MG63 (cell line): Measurements from ENCODE around the gene USP30. TPM values are rescaled to one million over a fixed set of nuclear protein-coding genes. Genes with fewer than 3 reads are reported as not detected.
A peak's percentile ranks its signal among the peaks of the same experiment; 100 is the strongest.
"Not testable (repeated sequence)": the region's sequence is repeated elsewhere in the genome, so short reads cannot be mapped to it uniquely, and the experiment has no call there.

Experiments used
- DNase-seq: peaks from one replicate; pipeline ENCODE4 v3.0.0-alpha.2; 2020
- H3K27me3 ChIP-seq: fragments of 250-450 bp; sonication (Bioruptor Pico); 2 replicates; pipeline ENCODE4 v1.5.1; 2020; ENCODE audit warnings: mild to moderate bottlenecking, moderate library complexity
- H3K36me3 ChIP-seq: fragments of 250-450 bp; sonication (Bioruptor Pico); 2 replicates; pipeline ENCODE4 v1.5.1; 2020; ENCODE audit warnings: mild to moderate bottlenecking, moderate library complexity
- H3K4me3 ChIP-seq: fragments of 250-450 bp; sonication (Bioruptor Pico); 2 replicates; pipeline ENCODE4 v1.5.1; 2020; ENCODE audit warnings: mild to moderate bottlenecking, moderate library complexity
- H3K9me3 ChIP-seq: fragments of 250-450 bp; sonication (Bioruptor Pico); 2 replicates; pipeline ENCODE4 v1.5.1; 2020; ENCODE audit warnings: mild to moderate bottlenecking, moderate library complexity
- total RNA-seq: library from RNA; depleted of rRNA; stranded (reverse); fragments of >200 nt; shearing (Covaris generic); gene quantifications from 2 replicates; pipeline ENCODE4 v1.2.3, GENCODE V29; 2014; ENCODE audit warnings: low replicate concordance

USP30 gene
- total RNA-seq, 1 experiment from 2014 or later, result 18.8 TPM

- Histone ChIP-seq H3K36me3 (no peaks in the 10 kb centered on the region), H3K27me3 (peaks cover 10% of the 10 kb centered on the region), H3K4me3 (no peak overlapping the region), H3K9me3 (no peaks in the 10 kb centered on the region)
- no peak for DNase-seq
Measured at GRCh38 chr12:109044241-109044640, 8.1 kb upstream of the USP30 start.

- H3K36me3 ChIP-seq, result no peaks in the 10 kb centered on the region
- DNase-seq, result no peak
- H3K9me3 ChIP-seq, result no peaks in the 10 kb centered on the region
- H3K4me3 ChIP-seq, result no peak overlapping the region
- peaks cover 8% of the 10 kb centered on the region for H3K27me3 ChIP-seq
Measured at GRCh38 chr12:109047081-109047805, 5.1 kb upstream of the USP30 start.

GRCh38 chr12:109048706-109049105, 3.7 kb upstream of the USP30 start:
- not testable (repeated sequence) for H3K36me3 ChIP-seq, DNase-seq, H3K9me3 ChIP-seq, H3K27me3 ChIP-seq, H3K4me3 ChIP-seq

GRCh38 chr12:109049794-109050193, 2.6 kb upstream of the USP30 start:
- H3K4me3 ChIP-seq, DNase-seq, H3K9me3 ChIP-seq, H3K27me3 ChIP-seq, H3K36me3 ChIP-seq: not testable (repeated sequence)

GRCh38 chr12:109052097-109052413, 321 bp upstream of the USP30 start:
- no peak for DNase-seq
- H3K9me3 ChIP-seq, result no peaks in the 10 kb centered on the region
- peaks cover 5% of the 10 kb centered on the region; the same call in 1 of the 2 replicates for H3K36me3 ChIP-seq

GRCh38 chr12:109053382-109054123, 1.2 kb downstream of the USP30 start:
- peaks cover 13% of the 10 kb centered on the region for H3K36me3 ChIP-seq
- peak overlapping the region; percentile 99 for H3K4me3 ChIP-seq
- H3K27me3 ChIP-seq, result no peaks in the 10 kb centered on the region
- H3K9me3 ChIP-seq, result no peaks in the 10 kb centered on the region
- no peak for DNase-seq

More at GRCh38 chr12:109052097-109052413, 321 bp upstream of the USP30 start:
- Histone ChIP-seq H3K4me3 (peak overlapping the region; percentile 99), H3K27me3 (no peaks in the 10 kb centered on the region)

GRCh38 chr12:109054124-109054513, 1.7 kb downstream of the USP30 start:
- DNase-seq, H3K27me3 ChIP-seq, H3K9me3 ChIP-seq, H3K4me3 ChIP-seq: not testable (repeated sequence)
- peaks cover 15% of the 10 kb centered on the region for H3K36me3 ChIP-seq

- Histone ChIP-seq H3K36me3 (peaks cover 15% of the 10 kb centered on the region), H3K9me3 (no peaks in the 10 kb centered on the region), H3K27me3 (no peaks in the 10 kb centered on the region), H3K4me3 (no peak overlapping the region)
- DNase-seq, result no peak
Measured at GRCh38 chr12:109054520-109054919, 2.1 kb downstream of the USP30 start.

- Histone ChIP-seq H3K27me3 (no peaks in the 10 kb centered on the region), H3K36me3 (peaks cover 18% of the 10 kb centered on the region), H3K4me3 (no peak overlapping the region), H3K9me3 (no peaks in the 10 kb centered on the region)
- no peak for DNase-seq
Measured at GRCh38 chr12:109056891-109057290, 4.5 kb downstream of the USP30 start.

GRCh38 chr12:109057376-109057775, 5.0 kb downstream of the USP30 start:
- DNase-seq, result no peak
- Histone ChIP-seq H3K36me3 (peaks cover 18% of the 10 kb centered on the region), H3K27me3 (no peaks in the 10 kb centered on the region), H3K9me3 (no peaks in the 10 kb centered on the region), H3K4me3 (no peak overlapping the region)

- no peaks in the 10 kb centered on the region for H3K27me3 ChIP-seq
- H3K4me3 ChIP-seq, result no peak overlapping the region
- H3K9me3 ChIP-seq, result no peaks in the 10 kb centered on the region
- no peak for DNase-seq
- peaks cover 18% of the 10 kb centered on the region for H3K36me3 ChIP-seq
Measured at GRCh38 chr12:109058773-109059172, 6.4 kb downstream of the USP30 start.

- H3K9me3 ChIP-seq, result no peaks in the 10 kb centered on the region
- H3K36me3 ChIP-seq, result peaks cover 8% of the 10 kb centered on the region
- no peak for DNase-seq
- no peak overlapping the region for H3K4me3 ChIP-seq
- H3K27me3 ChIP-seq, result no peaks in the 10 kb centered on the region
Measured at GRCh38 chr12:109064143-109064542, 11.8 kb downstream of the USP30 start.

GRCh38 chr12:109065154-109065852, 12.9 kb downstream of the USP30 start:
- Histone ChIP-seq H3K9me3 (no peaks in the 10 kb centered on the region), H3K27me3 (no peaks in the 10 kb centered on the region), H3K4me3 (no peak overlapping the region), H3K36me3 (peaks cover 5% of the 10 kb centered on the region; the same call in 1 of the 2 replicates)
- DNase-seq, result no peak

GRCh38 chr12:109065853-109066193, 13.4 kb downstream of the USP30 start:
- H3K27me3 ChIP-seq, result no peaks in the 10 kb centered on the region
- no peak overlapping the region for H3K4me3 ChIP-seq
- H3K9me3 ChIP-seq, result no peaks in the 10 kb centered on the region
- DNase-seq, result no peak
- H3K36me3 ChIP-seq, result peaks cover 5% of the 10 kb centered on the region; the same call in 1 of the 2 replicates

GRCh38 chr12:109069307-109070271, 17.2 kb downstream of the USP30 start:
- Histone ChIP-seq H3K36me3 (peaks cover 22% of the 10 kb centered on the region), H3K9me3 (no peaks in the 10 kb centered on the region), H3K4me3 (no peak overlapping the region), H3K27me3 (no peaks in the 10 kb centered on the region)
- no peak for DNase-seq

GRCh38 chr12:109074866-109075265, 22.5 kb downstream of the USP30 start:
- Histone ChIP-seq H3K36me3 (peaks cover 31% of the 10 kb centered on the region), H3K9me3 (no peaks in the 10 kb centered on the region)
- DNase-seq, result no peak

More at GRCh38 chr12:109074866-109075265, 22.5 kb downstream of the USP30 start:
- no peak overlapping the region for H3K4me3 ChIP-seq
- no peaks in the 10 kb centered on the region for H3K27me3 ChIP-seq
